NB4 (cell line): ENCODE measurements around the gene TWIST2.

Experiments used
- DNase-seq: peaks from one replicate; pipeline ENCODE4 v3.0.0; 2010; ENCODE audit warnings: low read depth
- H3K4me3 ChIP-seq: one replicate; pipeline ENCODE4 v1.5.1; 2011; ENCODE audit warnings: mild to moderate bottlenecking, low read depth, low read length, moderate library complexity
- MYC ChIP-seq: IDR thresholded peaks from 2 replicates; pipeline ENCODE4 v1.6.1; 2011; ENCODE audit warnings: low read depth, low read length
- POLR2A ChIP-seq: IDR thresholded peaks from 2 replicates; pipeline ENCODE4 v1.6.1; 2011; ENCODE audit warnings: mild to moderate bottlenecking; ENCODE audit not compliant: insufficient read length; ENCODE audit errors: extremely low read depth
- TF ChIP-seq, protein P1 (sequence below): IDR thresholded peaks from one replicate; pipeline ENCODE4 v1.5.1; 2012; ENCODE audit warnings: low read depth, low read length
- TF ChIP-seq, protein P2 (sequence below): IDR thresholded peaks from 2 replicates; pipeline ENCODE4 v1.6.1; 2011; ENCODE audit warnings: low read depth, low read length

TWIST2 gene

DNA sequence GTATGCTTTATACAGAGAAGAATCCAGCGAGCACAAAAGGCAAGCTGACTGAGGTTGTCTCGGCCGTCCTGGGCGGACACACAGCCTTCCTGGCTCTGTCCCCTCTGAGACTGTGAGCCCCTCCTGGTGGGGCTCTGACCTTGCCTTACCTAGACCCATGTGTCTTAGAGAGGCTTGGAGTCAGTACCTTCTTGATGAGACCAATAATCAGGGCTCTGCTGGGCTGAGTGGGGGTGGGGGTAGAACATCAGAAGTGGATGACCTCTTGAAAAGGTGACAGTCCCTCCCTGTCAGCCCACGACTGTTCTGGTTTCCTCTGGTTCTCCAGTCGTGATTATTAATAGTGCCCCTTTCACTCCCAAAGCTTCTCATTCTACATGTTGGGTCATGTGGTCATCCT is 31.2 kb downstream of the TWIST2 start:
- no peak overlapping the region for H3K4me3 ChIP-seq
- no peak for TF ChIP-seq POLR2A
- TF ChIP-seq, protein P1, sequence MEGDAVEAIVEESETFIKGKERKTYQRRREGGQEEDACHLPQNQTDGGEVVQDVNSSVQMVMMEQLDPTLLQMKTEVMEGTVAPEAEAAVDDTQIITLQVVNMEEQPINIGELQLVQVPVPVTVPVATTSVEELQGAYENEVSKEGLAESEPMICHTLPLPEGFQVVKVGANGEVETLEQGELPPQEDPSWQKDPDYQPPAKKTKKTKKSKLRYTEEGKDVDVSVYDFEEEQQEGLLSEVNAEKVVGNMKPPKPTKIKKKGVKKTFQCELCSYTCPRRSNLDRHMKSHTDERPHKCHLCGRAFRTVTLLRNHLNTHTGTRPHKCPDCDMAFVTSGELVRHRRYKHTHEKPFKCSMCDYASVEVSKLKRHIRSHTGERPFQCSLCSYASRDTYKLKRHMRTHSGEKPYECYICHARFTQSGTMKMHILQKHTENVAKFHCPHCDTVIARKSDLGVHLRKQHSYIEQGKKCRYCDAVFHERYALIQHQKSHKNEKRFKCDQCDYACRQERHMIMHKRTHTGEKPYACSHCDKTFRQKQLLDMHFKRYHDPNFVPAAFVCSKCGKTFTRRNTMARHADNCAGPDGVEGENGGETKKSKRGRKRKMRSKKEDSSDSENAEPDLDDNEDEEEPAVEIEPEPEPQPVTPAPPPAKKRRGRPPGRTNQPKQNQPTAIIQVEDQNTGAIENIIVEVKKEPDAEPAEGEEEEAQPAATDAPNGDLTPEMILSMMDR = no peak
- TF ChIP-seq MYC = no peak
- TF ChIP-seq, protein P2, sequence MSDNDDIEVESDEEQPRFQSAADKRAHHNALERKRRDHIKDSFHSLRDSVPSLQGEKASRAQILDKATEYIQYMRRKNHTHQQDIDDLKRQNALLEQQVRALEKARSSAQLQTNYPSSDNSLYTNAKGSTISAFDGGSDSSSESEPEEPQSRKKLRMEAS = no peak
- DNase-seq = no peak

DNA sequence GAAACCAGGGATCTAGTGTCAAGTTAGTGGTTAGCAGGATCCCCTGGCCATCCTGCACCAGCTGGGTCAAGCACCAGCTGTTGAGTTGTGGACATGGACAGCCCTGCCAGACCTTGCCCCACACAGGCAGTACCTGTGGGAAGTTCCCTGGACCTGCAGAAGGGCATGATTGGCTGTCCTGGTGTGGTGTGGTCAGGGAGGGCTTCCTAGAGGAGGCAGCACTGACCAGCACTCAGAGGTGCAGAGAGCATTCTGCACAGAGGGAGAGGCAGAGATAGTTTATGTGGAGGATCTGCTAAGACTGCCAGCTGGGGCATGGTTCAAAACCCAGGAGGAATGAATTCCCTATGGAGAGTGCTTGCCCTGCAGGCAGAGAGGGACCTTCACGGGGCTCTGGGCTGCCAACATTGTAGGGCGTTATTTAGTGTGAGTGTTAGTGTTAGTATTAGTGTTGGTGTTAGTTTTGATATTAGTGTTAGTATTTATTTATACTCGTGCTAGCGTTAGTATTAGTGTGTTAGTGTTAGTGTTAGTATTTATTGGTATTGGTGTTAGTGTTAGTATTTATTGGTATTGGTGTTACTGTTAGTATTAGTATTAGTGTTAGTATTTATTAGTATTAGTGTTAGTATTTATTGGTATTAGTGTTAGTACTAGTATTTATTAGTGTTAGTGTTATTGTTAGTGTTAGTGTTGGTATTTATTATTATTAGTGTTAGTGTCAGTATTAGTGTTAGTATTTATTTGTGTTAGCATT is 31.9 kb downstream of the TWIST2 start:
- no peak overlapping the region for H3K4me3 ChIP-seq
- no peak for DNase-seq
- TF ChIP-seq, protein P1 = no peak
- no peak for TF ChIP-seq POLR2A
- TF ChIP-seq MYC = no peak
- TF ChIP-seq, protein P2 = no peak

DNA sequence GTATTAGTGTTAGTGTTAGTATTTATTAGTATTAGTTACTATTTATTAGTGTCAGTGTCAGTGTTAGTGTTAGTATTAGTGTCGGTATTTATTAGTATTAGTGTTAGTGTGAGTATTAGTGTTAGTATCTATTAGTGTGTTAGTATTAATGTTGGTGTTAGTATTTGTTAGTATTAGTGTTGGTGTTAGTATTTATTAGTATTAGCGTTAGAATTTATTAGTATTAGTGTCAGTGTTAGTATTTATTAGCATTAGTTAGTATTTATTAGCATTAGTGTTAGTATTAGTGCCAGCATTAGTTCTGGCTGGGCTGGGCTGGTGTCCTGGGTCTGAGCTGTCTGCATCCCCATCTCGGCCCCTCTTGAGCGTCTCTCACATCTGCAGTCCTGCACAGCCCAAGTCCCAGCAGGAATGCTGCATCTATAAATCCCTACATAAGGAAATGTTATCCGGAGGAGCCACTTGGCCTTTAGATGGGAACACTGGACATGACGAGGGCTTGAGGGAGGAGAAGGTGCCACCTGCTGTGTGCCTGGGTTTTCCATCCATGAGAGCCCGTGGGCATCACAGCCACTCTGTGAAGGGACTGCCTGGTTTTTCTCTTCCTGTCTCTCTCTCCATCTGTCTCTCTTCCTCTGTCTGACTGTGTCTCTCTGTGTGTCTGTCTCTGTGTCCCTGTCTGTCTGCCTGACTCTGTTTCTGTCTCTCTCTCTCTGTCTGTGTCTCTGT is 33.6 kb downstream of the TWIST2 start:
- no peak for DNase-seq
- H3K4me3 ChIP-seq = no peak overlapping the region
- TF ChIP-seq POLR2A (no peak), MYC (no peak)
- TF ChIP-seq, protein P1 = no peak
- TF ChIP-seq, protein P2 = no peak

DNA sequence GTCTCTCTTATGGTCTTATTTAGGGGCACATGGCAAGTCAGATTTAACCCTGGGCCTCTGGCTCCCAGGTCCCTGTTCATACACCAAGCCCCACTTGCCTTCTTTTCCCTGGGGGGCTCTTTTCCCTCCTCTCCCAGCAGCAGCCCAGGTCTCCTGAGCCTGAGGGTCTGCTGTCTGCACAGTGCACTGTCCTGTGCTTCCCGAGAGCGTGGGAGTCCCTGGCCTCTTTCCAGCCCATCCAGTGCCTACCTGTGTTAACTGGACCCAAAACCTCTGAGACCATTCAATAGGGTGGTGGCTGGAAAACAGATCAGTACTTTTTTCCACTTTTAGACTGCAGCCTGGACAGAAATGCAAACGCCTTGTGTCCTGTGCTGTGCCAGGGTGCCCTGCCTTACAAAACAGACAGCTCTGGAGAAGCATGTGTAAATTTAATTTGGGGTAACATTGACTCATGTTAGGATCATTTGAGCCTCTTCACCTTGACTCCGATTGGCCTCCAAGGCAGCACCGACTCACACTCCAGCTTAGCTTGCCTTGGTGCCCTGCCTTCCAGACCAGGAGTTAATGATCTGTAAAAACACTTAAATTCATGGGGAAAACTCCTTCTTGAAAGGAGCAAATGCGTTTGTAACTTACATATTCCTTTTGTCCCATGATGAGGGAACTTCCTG is 34.3 kb downstream of the TWIST2 start:
- H3K4me3 ChIP-seq = no peak overlapping the region
- TF ChIP-seq MYC = no peak
- no peak for DNase-seq

DNA sequence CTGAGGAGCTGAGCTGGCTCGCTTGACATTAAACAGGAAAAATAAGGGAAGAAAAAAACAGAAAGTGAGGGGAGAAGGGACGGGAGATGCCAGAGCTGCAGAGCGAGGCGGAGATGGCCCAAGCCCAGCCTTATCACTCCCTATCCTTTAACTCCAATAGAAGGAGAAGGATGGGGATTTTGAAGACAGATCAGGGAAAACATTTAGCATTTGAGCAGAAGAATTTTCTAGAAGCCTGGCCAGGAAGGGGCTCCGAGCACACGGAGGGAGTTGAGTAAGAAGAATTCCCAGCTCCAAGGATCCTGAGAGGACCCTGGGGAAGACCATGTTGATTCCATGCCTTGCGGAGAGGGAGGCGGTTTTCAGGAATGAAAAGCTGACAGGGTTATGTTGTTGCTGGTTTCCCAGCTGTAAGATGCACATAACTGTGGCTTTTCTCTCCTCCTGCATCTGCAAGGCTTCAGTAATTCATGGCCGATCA is 35.6 kb downstream of the TWIST2 start:
- no peak overlapping the region for H3K4me3 ChIP-seq
- TF ChIP-seq, protein P2 = no peak
- no peak for TF ChIP-seq MYC
- TF ChIP-seq POLR2A = no peak
- TF ChIP-seq, protein P1 = no peak
- DNase-seq = no peak

DNA sequence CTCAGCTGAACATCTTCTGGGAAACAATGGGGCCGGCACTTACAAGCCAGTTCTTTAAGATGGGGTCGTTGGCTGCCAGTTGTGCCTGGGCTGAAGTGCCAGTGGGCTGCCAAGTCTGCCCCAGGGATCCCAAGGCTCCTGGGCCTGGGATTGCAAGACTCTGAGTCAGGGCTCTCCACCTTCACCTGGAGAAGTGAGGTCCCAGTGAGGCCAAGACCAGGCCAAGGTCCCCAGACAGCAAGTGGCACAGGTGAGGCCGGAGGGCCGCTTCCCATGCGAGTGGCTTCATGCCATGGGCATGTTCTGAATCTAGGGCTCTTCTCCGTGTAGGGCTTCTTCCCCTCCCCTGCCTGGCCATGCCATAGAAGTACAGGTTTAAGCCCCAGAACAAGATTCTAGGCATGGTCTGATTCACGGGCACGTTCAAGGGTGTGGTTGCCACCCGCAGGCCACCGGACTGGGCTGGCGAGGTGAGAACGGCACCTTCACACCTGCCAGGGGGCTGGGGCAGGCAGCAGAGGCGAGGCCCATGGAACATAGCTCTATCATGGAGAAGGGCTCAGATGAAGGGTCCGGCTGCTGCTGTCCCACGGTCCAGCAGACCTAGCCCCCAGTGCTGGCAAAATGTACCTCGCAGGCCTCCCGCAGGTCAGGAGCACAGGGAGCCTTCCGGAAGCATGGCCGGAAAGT is 36.4 kb downstream of the TWIST2 start:
- no peak for TF ChIP-seq POLR2A
- no peak for TF ChIP-seq MYC
- TF ChIP-seq, protein P1 = no peak
- TF ChIP-seq, protein P2 = no peak
- no peak for DNase-seq
- no peak overlapping the region for H3K4me3 ChIP-seq
